ENCODE results near the gene FOXJ1. TPM values are rescaled to one million over a fixed set of nuclear protein-coding genes. Genes with fewer than 3 reads are reported as not detected.

FOXJ1 gene
- total RNA-seq, 1 donor from 2014 or later, result not detected

GRCh38 chr17:76184290-76184689, 43.2 kb upstream of the FOXJ1 start:
- Histone ChIP-seq H3K27me3 (ENCODE audit: low read depth) (no peaks in the 10 kb centered on the region), H3K27ac (replicated peaks) (no peak overlapping the region), H3K9me3 (replicated peaks) (no peaks in the 10 kb centered on the region), H3K4me1 (peaks cover 8% of the 10 kb centered on the region), H3K4me3 (no peak overlapping the region), H3K36me3 (no peaks in the 10 kb centered on the region)
- TF ChIP-seq, protein P1, sequence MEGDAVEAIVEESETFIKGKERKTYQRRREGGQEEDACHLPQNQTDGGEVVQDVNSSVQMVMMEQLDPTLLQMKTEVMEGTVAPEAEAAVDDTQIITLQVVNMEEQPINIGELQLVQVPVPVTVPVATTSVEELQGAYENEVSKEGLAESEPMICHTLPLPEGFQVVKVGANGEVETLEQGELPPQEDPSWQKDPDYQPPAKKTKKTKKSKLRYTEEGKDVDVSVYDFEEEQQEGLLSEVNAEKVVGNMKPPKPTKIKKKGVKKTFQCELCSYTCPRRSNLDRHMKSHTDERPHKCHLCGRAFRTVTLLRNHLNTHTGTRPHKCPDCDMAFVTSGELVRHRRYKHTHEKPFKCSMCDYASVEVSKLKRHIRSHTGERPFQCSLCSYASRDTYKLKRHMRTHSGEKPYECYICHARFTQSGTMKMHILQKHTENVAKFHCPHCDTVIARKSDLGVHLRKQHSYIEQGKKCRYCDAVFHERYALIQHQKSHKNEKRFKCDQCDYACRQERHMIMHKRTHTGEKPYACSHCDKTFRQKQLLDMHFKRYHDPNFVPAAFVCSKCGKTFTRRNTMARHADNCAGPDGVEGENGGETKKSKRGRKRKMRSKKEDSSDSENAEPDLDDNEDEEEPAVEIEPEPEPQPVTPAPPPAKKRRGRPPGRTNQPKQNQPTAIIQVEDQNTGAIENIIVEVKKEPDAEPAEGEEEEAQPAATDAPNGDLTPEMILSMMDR (IDR thresholded peaks at IDR 0.05; ENCODE audit: borderline replicate concordance), result no peak
- DNase-seq, result no peak
- intact Hi-C loops (cut with micrococcal nuclease), result loop anchor here (10.0 kb wide), 1 partner anchor 91 kb away; no protein-coding TSS in a partner anchor

DNA sequence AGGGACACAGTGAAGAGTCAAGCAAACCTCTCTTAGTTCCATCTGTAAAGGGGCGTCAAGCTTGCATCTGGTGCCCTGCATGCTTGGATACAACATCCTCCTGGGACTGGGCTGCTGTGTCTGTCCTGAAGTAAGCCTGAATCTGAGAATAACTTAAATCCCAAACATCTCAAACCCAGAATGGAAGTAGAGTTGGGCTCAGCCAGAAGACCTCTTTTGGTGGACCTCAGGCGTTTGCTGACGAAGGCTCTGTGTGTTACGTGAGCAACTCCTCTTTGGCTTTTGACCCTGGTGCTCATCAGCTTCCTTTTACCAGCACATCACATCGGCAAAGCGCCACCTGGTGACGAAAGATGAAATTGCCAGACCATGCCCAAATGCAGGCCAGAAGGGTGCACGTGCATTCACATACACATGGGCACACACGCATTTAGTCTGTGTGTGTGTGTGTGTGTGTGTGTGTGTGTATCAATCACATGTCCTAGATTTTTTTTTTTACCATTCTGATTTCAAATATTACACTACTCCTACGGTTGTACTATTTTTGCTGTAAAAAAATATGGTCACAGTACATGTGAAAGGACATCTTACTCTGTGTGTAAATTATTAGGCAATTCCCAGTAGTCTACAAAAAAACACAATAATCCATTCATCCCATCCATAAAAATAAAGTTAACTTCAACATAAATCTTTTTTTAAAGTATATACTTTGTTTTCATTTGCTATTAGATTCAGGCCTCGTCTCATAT, 41.1 kb upstream of the FOXJ1 start:
- Histone ChIP-seq H3K4me3 (no peak overlapping the region), H3K27me3 (ENCODE audit: low read depth) (no peaks in the 10 kb centered on the region), H3K9me3 (replicated peaks) (no peaks in the 10 kb centered on the region), H3K27ac (replicated peaks) (peak overlapping the region; percentile 27), H3K36me3 (no peaks in the 10 kb centered on the region), H3K4me1 (peaks cover 8% of the 10 kb centered on the region)
- TF ChIP-seq, protein P1 (IDR thresholded peaks at IDR 0.05; ENCODE audit: borderline replicate concordance), result peak; percentile 90
- intact Hi-C loops (cut with micrococcal nuclease), result loop anchor here (10.0 kb wide), 1 partner anchor 93 kb away; no protein-coding TSS in a partner anchor
- DNase-seq, result peak; percentile 86

DNA sequence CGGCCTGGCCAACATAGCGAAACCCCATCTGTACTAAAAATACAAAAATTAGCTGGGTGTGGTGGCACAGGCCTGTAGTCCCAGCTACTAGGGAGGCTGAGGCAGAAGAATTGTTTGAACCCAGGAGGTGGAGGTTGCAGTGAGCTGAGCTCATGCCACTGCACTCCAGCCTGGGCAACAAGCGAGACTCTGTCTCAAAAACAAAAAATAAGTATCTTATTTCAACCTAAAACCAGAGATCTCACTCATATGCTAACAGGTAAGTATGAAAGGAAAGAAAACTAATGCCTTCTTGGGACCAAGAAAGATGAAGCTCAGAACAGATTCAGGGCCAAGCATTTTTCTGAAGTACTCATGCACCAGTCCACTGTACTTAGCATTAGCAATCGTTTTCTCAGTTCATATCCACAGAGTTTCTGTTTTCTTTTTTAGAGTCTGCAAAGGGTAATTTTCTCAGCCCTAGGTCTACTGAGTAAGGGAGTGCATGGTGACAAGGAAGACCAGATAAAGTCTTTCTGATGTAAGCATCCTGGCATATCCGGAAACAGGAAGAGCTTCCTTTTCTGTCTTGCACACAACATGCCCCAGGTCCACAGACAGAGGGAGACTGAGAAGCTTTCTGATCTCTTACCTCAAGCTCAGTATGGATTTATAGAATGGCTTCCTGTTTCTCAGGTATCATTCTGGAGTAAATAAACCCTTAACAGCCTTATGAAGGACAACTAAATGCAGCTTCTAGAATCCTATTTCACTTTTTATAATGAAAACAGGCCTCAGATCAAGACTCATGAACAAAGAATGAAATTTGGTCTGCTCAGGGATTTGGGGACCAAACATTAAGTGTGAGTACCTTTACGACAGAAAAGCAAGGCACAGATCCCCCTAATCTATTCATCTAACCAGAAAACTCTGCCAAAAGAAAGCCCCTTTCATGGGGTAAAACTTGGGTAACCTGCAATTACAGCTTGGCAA, 38.7 kb upstream of the FOXJ1 start:
- H3K27me3 ChIP-seq (ENCODE audit: low read depth), result no peaks in the 10 kb centered on the region
- peaks cover 8% of the 10 kb centered on the region for H3K4me1 ChIP-seq
- no peak for DNase-seq
- H3K4me3 ChIP-seq, result no peak overlapping the region
- intact Hi-C loops (cut with micrococcal nuclease), result loop anchor here (10.0 kb wide), 2 partner anchors 55 to 95 kb away; no protein-coding TSS in a partner anchor
- H3K36me3 ChIP-seq, result no peaks in the 10 kb centered on the region
- H3K9me3 ChIP-seq (replicated peaks), result no peaks in the 10 kb centered on the region
- H3K27ac ChIP-seq (replicated peaks), result no peak overlapping the region
- TF ChIP-seq, protein P1 (IDR thresholded peaks at IDR 0.05; ENCODE audit: borderline replicate concordance), result no peak

DNA sequence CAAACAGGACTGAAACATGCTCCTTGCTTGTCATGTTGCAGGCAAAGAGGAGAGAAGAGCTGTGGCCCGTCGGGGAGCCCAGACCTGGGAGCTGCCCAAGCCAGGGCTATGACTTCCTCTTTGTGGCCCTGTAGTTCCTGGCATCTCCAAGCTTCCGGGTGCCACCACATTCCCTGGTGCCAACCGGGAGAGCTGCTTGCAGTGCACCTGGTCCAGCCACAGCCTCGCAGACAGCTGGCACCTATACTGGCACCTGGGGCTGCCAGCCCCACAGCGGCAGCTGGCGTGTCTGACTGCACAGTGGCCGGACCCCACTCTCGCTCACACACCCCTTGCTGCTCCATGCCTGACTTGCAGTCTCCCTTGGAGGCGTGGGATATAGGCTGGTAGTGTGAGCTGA, 37.1 kb upstream of the FOXJ1 start:
- no peak overlapping the region for H3K4me3 ChIP-seq
- no peaks in the 10 kb centered on the region for H3K27me3 ChIP-seq (ENCODE audit: low read depth)
- intact Hi-C loops (cut with micrococcal nuclease), result loop anchor here (10.0 kb wide), 1 partner anchor 53 kb away; no protein-coding TSS in a partner anchor
- DNase-seq, result no peak
- H3K9me3 ChIP-seq (replicated peaks), result no peaks in the 10 kb centered on the region
- TF ChIP-seq, protein P1 (IDR thresholded peaks at IDR 0.05; ENCODE audit: borderline replicate concordance), result no peak
- no peak overlapping the region for H3K27ac ChIP-seq (replicated peaks)
- H3K4me1 ChIP-seq, result peaks cover 8% of the 10 kb centered on the region
- H3K36me3 ChIP-seq, result no peaks in the 10 kb centered on the region

All from left ventricle myocardium inferior (tissue), 1 donor.